ENCODE data around the gene ARID1B.

DNA sequence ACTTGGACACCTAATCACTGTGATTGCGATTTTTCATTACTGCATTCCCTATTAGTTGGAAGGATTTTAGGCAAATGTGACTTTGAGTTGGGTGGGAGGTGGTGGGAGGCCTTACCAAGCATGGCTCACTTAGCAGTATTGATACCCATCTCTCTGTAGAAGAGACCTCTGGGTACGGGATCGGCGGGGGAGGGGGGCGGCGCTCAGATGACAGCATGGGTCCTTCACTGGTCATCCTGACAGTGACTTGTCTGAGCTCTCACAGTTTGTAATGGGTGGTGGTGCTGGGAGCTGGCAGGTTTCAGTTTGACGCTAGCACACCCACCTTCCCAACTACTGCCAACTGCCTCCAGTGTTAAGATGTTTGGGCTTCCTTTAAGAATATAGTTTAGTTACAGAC is 231.4 kb downstream of the ARID1B start:
- TF ChIP-seq GATA2 (IDR thresholded peaks at IDR 0.05; ENCODE audit: low read depth, low read length) (no peak), GATA3 (IDR thresholded peaks at IDR 0.05; ENCODE audit: low read depth, low read length) (no peak)
